HS-27A (cell line): ENCODE data around the gene SYAP1.
"Not testable (repeated sequence)": the region's sequence is repeated elsewhere in the genome, so short reads cannot be mapped to it uniquely, and the experiment has no call there.

ENCODE experiments used
- DNase-seq: peaks from one replicate; pipeline ENCODE4 v3.0.0-alpha.2; 2012; ENCODE audit warnings: low read depth, missing footprints

Gene SYAP1

DNA sequence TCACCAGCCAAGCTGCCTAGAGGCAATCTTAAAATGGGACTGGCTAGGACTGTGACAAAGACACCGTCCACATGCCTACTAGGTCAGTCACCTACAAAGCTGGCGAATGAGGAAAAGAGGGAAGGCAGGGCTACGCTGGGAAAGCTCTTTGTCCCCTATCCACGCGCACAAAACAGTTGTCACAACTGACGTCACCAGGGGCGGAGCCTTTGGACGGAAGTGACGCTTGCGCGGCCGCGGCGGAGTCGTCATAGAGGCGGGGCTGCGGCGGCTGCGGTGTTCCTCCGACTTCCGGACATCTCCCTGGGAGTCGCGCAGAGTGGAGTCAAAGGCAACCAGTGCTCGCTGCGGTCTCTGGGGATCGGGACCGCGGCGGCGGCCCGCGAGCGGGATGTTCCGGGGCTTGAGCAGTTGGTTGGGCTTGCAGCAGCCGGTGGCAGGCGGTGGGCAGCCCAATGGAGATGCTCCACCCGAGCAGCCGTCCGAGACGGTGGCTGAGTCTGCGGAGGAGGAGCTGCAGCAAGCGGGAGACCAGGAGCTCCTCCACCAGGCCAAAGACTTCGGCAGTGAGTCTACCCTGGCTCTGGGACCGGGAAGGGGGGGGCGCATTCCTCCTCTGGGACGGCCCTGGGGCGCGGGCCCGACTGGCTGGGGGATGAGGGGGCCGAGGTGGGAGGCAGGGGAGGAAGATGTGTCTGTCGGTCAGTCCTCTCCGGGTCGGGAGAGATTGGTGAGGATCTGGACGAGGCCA, at the start of gene SYAP1:
TSS of gene SYAP1 (plus strand) at position 279 of the 751 bp plus-strand sequence. CDS start at position 392, 113 bp downstream.
- DNase-seq = peak; percentile 76

DNA sequence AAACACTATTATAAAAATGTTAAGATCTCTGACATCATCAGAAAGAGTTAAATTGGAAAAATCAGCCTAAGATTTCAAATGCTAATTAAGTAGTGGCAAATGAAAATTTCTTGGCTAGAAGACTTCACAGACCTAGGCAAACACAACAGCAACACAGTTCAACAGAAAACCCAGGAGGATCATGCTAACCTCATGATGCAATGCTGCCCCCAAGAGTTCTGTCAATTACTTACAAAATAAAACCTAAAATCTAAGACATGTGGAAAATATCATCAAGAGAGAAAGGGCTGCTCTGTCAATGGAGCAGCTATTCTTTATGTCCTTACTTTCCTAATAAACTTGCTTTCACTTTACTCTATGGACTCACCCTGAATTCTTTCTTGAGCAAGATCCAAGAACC, 48.4 kb upstream of the SYAP1 start:
- no peak for DNase-seq

DNA sequence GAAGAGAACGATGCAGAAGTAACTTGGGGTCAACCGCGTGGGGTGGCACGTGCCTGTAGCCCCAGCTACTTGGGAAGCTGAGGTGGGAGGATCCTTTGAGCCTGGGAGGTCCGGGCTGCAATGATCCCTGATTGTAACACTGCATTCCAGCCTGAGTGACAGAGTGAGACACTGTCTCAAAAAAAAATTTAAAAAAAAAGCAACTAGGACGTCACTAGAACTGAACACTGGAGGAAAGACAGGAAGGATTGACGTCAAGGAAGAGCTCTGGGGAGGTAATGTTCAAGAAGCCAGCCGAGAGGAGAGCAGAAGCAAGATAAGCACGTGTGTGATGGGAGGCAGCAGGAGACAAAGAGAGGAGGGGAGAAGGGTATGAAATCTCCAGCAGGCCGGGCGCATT, 40.7 kb upstream of the SYAP1 start:
- no peak for DNase-seq

- no peak for DNase-seq
Observed at GRCh38 chrX:16683007-16683664, 36.3 kb upstream of the SYAP1 start.

- DNase-seq = no peak
Observed at GRCh38 chrX:16687514-16687913, 31.9 kb upstream of the SYAP1 start.

GRCh38 chrX:16695079-16695676, 24.2 kb upstream of the SYAP1 start:
- no peak for DNase-seq

DNA sequence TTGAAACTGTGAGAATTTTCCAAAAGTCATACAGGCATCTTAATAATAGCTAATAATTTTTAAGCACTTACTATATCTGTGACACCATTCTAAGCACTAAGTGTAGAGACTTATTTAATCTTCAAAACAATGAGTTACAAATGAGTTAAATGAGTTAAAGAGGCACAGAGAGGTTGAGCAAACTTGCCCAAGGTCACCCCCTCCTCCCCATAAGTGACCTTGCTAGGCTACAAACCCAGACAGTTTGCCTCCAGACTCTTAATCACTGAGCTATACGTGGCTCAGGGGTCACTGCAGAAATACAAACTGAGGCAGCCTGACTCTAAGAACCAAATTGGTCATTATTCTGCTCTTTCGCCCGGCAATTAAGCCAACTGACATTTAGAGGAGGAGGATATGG, 22.5 kb upstream of the SYAP1 start:
- no peak for DNase-seq

DNA sequence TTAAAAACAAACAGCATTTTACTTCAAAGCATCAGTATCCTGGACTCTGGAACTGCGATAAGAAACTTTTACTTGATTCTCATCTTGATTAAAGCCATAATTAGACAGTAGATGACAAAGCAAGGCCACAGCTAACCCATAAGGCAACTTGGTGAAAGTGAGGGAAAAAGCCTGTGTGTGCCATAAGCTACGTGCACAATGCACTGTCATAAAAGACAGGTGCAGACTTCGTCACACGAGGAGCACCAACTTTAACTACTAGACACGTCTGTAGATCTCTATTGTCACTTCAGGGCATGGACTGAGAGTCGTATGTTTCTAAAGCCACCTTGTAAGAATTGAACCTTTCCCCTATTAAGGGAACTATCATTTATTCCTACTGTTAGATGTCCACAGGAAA, 20.0 kb upstream of the SYAP1 start:
- DNase-seq = no peak

GRCh38 chrX:16700734-16701133, 18.7 kb upstream of the SYAP1 start:
- no peak for DNase-seq

GRCh38 chrX:16702700-16703599, 16.5 kb upstream of the SYAP1 start:
- DNase-seq = no peak

- DNase-seq = no peak
Observed at GRCh38 chrX:16705370-16705769, 14.0 kb upstream of the SYAP1 start.

DNA sequence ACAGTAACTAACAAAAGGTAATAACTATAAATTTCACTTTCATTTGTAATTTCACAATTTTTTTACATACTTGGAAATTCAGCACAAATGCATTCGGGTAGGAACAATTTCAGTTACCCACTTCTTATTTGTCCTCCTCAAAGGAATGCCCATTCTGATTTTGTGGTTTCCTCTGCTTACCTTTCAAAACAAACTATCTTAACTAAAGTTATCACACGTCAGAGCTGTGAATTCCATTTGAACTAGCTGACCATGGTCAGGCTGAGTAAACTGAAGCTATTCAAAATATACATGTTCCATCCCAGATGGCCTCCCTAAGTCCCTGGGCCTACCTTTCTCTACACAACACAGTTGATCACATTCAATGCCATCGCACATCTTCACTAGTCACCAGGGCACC, 11.4 kb upstream of the SYAP1 start:
- DNase-seq = no peak

GRCh38 chrX:16711219-16711811, 8.1 kb upstream of the SYAP1 start:
- DNase-seq = no peak

GRCh38 chrX:16711893-16712547, 7.4 kb upstream of the SYAP1 start:
- DNase-seq = no peak

DNA sequence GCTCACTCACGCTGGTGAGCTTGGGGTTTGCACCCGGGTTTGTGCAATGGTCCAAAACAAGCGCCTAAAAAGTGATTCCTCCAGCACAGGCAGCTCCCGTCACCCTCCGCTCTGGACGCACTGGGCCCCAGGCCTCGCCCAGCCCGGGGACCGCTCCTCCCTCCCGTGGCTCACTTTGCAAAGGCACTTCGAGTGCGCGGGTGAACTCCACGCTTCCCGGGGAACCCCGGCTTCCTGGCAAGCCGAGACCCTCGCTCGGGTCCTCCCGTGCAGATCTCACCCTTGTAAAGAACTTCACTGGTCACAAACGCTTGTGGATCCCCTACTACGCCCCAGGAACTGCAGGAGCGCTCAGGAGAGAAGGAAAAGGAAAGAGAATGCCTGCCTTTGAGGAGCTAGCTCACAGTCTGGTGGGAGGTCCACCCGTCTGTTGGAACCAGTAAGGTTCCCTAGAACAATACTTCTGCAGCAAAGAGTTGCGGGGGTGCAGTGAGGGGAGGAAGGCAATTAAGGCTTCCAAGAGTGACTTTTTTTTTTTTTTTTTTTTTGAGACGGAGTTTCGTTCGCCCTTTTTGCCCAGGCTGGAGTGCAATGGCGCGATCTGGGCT, 6.8 kb upstream of the SYAP1 start, which contains the start of gene CTPS2:
TSS of gene CTPS2 (minus strand) at position 122 of the 608 bp plus-strand sequence. CDS start 9,767 bp downstream, outside the sequence.
- no peak for DNase-seq

DNA sequence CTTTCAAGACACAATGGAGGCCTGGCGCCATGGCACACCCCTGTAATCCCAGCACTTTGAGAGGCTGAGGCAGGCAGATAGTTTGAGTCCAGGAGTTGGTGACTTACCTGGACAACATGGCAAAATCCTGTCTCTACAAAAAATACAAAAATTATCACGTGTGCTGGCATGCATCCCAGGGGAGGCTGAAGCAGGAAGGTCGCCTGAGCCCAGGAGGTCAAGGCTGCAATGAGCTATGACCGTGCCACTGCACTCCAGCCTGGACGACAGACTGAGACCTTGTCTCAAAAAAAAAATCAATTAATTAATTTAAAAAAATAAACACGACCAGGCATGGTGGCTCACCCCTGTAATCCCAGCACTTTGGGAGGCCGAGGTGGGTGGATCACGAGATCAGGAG, 4.9 kb upstream of the SYAP1 start:
- no peak for DNase-seq

GRCh38 chrX:16715638-16716037, 3.8 kb upstream of the SYAP1 start:
- not testable (repeated sequence) for DNase-seq

- not testable (repeated sequence) for DNase-seq
Observed at GRCh38 chrX:16716451-16716850, 3.0 kb upstream of the SYAP1 start.

GRCh38 chrX:16718824-16719333, 533 bp upstream of the SYAP1 start:
- no peak for DNase-seq

- no peak for DNase-seq
Observed at GRCh38 chrX:16722481-16722880, 3.1 kb downstream of the SYAP1 start.
